ENCODE measurements around the gene TYSND1. TPM values are rescaled to one million over a fixed set of nuclear protein-coding genes. Genes with fewer than 3 reads are reported as not detected.
A peak's percentile ranks its signal among the peaks of the same experiment; 100 is the strongest.

TYSND1 gene
- polyA plus RNA-seq, 2 of the 4 experiments (the other 2 are of a cell fraction) = 10.9 to 20.7 TPM

DNA sequence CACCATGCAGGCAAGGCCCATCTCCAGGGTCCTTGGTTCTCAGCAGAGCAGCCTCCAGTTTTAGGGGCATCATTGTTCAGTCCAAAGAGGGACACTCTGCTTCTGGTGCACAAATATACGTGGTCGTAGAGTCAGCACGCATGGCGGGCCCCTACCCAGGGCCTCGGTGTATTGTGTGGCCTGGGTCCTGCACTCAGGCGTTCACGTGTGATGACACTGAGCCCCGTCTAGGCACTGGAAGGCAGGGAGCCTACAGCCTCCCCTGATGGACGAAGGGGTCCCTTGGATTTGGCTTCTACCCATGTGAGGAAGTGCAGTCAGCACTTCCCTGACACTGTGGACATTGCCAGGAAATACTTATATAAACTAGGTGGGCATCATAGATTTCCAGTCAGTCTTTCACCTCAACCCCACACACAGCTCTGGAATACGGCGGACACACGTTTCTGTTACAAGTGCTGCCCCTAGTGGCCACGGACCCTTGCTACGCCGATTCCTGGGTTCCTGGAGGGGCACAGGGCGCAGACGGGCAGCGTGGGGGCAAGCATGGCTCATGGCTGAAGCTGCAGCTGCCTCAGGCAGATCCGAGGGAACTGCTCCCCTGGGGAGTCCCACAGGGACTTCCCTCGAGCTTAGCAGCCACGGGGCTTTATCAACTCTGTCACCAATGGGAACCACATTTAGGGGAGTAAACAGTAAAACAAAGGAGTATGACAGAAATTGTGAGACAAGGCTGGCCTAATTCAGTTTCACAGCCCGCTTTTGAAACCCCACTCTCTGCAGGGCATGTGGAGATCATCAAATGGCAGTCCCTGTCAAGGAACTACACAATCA, 39.3 kb downstream of the TYSND1 start:
- peak; percentile 70 to 86; a peak in 5 of 6 replicates for ATAC-seq
- POLR2A ChIA-PET = interaction anchor here (1.2 kb wide), 1 partner anchor 39 kb away, joined by 4 read pairs; the partner anchor contains the start of gene TYSND1
- H3K4me3 ChIP-seq = no peak overlapping the region
- no peaks in the 10 kb centered on the region for H3K4me1 ChIP-seq
- no peak for FAIRE-seq
- TF ChIP-seq BHLHE40 (IDR thresholded peaks at IDR 0.05; ENCODE audit: low read depth, low read length) (no peak), NPAS2 (CRISPR knock-in tag; IDR thresholded peaks at IDR 0.05; ENCODE audit: borderline replicate concordance) (no peak), PHF8 (IDR thresholded peaks at IDR 0.05; ENCODE audit: borderline replicate concordance, low read depth) (no peak), TP53 (CRISPR knock-in tag; IDR thresholded peaks at IDR 0.05) (no peak), MAZ (IDR thresholded peaks at IDR 0.05; ENCODE audit: borderline replicate concordance, low read depth, low read length) (no peak), RARB (CRISPR knock-in tag; IDR thresholded peaks at IDR 0.05) (no peak), RAD21 (conservative IDR thresholded peaks at IDR 0.05 in 1 of 2, IDR thresholded peaks at IDR 0.05 in 1 of 2) (peak in 1 of 2 experiments; percentile 33; a peak in 2 of 5 replicates), NFE2L2 (conservative IDR thresholded peaks at IDR 0.05; ENCODE audit: low read length) (no peak), MAFK (IDR thresholded peaks at IDR 0.05; ENCODE audit: partially characterized antibody) (no peak), EP300 (IDR thresholded peaks at IDR 0.05) (no peak), ZC3H11A (IDR thresholded peaks at IDR 0.05) (no peak)
- TF ChIP-seq, protein P1, sequence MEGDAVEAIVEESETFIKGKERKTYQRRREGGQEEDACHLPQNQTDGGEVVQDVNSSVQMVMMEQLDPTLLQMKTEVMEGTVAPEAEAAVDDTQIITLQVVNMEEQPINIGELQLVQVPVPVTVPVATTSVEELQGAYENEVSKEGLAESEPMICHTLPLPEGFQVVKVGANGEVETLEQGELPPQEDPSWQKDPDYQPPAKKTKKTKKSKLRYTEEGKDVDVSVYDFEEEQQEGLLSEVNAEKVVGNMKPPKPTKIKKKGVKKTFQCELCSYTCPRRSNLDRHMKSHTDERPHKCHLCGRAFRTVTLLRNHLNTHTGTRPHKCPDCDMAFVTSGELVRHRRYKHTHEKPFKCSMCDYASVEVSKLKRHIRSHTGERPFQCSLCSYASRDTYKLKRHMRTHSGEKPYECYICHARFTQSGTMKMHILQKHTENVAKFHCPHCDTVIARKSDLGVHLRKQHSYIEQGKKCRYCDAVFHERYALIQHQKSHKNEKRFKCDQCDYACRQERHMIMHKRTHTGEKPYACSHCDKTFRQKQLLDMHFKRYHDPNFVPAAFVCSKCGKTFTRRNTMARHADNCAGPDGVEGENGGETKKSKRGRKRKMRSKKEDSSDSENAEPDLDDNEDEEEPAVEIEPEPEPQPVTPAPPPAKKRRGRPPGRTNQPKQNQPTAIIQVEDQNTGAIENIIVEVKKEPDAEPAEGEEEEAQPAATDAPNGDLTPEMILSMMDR (IDR thresholded peaks at IDR 0.05) = peak; percentile 52
- TF ChIP-seq, protein P2, sequence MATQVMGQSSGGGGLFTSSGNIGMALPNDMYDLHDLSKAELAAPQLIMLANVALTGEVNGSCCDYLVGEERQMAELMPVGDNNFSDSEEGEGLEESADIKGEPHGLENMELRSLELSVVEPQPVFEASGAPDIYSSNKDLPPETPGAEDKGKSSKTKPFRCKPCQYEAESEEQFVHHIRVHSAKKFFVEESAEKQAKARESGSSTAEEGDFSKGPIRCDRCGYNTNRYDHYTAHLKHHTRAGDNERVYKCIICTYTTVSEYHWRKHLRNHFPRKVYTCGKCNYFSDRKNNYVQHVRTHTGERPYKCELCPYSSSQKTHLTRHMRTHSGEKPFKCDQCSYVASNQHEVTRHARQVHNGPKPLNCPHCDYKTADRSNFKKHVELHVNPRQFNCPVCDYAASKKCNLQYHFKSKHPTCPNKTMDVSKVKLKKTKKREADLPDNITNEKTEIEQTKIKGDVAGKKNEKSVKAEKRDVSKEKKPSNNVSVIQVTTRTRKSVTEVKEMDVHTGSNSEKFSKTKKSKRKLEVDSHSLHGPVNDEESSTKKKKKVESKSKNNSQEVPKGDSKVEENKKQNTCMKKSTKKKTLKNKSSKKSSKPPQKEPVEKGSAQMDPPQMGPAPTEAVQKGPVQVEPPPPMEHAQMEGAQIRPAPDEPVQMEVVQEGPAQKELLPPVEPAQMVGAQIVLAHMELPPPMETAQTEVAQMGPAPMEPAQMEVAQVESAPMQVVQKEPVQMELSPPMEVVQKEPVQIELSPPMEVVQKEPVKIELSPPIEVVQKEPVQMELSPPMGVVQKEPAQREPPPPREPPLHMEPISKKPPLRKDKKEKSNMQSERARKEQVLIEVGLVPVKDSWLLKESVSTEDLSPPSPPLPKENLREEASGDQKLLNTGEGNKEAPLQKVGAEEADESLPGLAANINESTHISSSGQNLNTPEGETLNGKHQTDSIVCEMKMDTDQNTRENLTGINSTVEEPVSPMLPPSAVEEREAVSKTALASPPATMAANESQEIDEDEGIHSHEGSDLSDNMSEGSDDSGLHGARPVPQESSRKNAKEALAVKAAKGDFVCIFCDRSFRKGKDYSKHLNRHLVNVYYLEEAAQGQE (IDR thresholded peaks at IDR 0.05) = no peak
- H3K4me2 ChIP-seq = no peak overlapping the region
- H3K9me3 ChIP-seq = no peaks in the 10 kb centered on the region
- 69% methylated on average over 22 of the region's 22 CpGs for WGBS (ENCODE audit: missing lambda C conversion rate)
- DNase-seq (ENCODE audit: low read depth in 1 of 2, low spot score in 1 of 2) = peak in 1 of 2 experiments; percentile 46
- peak overlapping the region in 1 of 2 experiments; percentile 7; a peak in 1 of 6 replicates for H3K27ac ChIP-seq
- CTCF ChIA-PET = interaction anchor here (0.6 to 20.1 kb wide), 11 partner anchors 11 to 1761 kb away, joined by 3 to 244 read pairs (median 4); partner anchors contain the start of gene TYSND1

DNA sequence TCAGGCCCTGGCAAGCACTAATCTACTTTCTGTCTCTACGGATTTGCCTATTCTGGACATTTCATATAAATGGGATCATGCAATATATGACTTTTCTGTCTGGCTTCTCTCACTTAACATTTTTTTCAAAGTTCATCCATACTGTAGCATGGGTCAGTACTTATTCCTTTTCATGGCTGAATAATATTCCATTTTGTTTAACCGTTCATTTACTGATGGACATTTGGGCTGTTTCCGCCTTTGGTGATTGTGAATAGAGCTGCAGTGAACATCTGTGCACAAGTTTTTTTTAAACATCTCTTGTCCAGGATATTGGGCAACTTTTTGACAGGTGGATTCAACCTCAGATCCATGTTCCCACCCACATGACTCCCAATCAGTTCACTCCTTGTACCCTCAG, 44.8 kb downstream of the TYSND1 start:
- H3K4me2 ChIP-seq = no peak overlapping the region
- ATAC-seq (no peak), FAIRE-seq (no peak), DNase-seq (ENCODE audit: low read depth in 1 of 2, low spot score in 1 of 2) (no peak)
- ChIA-PET CTCF (interaction anchor here (0.8 to 20.1 kb wide), 2 partner anchors 17 to 45 kb away, joined by 4 to 244 read pairs; partner anchors contain the start of gene TYSND1), POLR2A (no interaction called here)
- WGBS (ENCODE audit: missing lambda C conversion rate) = 63% methylated on average over 3 of the region's 3 CpGs
- no peak overlapping the region for H3K4me3 ChIP-seq
- H3K27ac ChIP-seq = no peak overlapping the region
- H3K9me3 ChIP-seq = no peaks in the 10 kb centered on the region
- no peaks in the 10 kb centered on the region for H3K4me1 ChIP-seq
- TF ChIP-seq RNF2 (IDR thresholded peaks at IDR 0.05; ENCODE audit: borderline replicate concordance, low read depth) (no peak), SMC3 (IDR thresholded peaks at IDR 0.05) (no peak), ZSCAN20 (CRISPR knock-in tag; IDR thresholded peaks at IDR 0.05) (no peak), FOSB (CRISPR knock-in tag; IDR thresholded peaks at IDR 0.05) (no peak), CBX2 (IDR thresholded peaks at IDR 0.05; ENCODE audit: borderline replicate concordance, low read depth) (no peak)
- TF ChIP-seq, protein P3, sequence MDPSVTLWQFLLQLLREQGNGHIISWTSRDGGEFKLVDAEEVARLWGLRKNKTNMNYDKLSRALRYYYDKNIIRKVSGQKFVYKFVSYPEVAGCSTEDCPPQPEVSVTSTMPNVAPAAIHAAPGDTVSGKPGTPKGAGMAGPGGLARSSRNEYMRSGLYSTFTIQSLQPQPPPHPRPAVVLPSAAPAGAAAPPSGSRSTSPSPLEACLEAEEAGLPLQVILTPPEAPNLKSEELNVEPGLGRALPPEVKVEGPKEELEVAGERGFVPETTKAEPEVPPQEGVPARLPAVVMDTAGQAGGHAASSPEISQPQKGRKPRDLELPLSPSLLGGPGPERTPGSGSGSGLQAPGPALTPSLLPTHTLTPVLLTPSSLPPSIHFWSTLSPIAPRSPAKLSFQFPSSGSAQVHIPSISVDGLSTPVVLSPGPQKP (IDR thresholded peaks at IDR 0.05; ENCODE audit: low read depth, low read length) = no peak
- TF ChIP-seq, protein P4, sequence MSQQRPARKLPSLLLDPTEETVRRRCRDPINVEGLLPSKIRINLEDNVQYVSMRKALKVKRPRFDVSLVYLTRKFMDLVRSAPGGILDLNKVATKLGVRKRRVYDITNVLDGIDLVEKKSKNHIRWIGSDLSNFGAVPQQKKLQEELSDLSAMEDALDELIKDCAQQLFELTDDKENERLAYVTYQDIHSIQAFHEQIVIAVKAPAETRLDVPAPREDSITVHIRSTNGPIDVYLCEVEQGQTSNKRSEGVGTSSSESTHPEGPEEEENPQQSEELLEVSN (IDR thresholded peaks at IDR 0.05; ENCODE audit: borderline replicate concordance, low read depth) = no peak
- TF ChIP-seq, protein P5, sequence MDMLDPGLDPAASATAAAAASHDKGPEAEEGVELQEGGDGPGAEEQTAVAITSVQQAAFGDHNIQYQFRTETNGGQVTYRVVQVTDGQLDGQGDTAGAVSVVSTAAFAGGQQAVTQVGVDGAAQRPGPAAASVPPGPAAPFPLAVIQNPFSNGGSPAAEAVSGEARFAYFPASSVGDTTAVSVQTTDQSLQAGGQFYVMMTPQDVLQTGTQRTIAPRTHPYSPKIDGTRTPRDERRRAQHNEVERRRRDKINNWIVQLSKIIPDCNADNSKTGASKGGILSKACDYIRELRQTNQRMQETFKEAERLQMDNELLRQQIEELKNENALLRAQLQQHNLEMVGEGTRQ (IDR thresholded peaks at IDR 0.05) = no peak
- TF ChIP-seq, protein P2 (IDR thresholded peaks at IDR 0.05) = no peak

All from A549 (cell line).